ENCODE measurements around the gene CCNI2.

DNA sequence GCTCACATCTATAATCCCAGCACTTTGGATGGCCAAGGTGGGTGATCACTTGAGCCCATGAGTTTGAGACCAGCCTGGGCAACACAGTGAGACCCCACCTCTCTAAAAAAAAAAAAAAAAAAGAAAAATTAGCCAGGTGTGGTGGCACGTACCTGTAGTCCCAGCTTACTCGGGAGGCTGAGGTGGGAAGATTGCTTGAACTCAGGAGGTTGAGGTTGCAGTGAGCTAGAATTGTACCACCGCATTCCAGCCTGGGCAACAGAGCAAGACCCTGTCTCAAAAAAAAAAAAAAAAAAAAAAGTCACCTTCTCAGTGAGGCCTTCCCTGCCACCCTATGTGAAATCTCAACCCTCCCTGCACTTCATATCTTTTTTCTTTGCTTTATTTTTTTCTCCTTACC lies 43.8 kb downstream of the CCNI2 start:
- TF ChIP-seq, protein P1, sequence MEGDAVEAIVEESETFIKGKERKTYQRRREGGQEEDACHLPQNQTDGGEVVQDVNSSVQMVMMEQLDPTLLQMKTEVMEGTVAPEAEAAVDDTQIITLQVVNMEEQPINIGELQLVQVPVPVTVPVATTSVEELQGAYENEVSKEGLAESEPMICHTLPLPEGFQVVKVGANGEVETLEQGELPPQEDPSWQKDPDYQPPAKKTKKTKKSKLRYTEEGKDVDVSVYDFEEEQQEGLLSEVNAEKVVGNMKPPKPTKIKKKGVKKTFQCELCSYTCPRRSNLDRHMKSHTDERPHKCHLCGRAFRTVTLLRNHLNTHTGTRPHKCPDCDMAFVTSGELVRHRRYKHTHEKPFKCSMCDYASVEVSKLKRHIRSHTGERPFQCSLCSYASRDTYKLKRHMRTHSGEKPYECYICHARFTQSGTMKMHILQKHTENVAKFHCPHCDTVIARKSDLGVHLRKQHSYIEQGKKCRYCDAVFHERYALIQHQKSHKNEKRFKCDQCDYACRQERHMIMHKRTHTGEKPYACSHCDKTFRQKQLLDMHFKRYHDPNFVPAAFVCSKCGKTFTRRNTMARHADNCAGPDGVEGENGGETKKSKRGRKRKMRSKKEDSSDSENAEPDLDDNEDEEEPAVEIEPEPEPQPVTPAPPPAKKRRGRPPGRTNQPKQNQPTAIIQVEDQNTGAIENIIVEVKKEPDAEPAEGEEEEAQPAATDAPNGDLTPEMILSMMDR (optimal IDR thresholded peaks at IDR 0.05 in 1 of 3, IDR thresholded peaks at IDR 0.05 in 1 of 3, conservative IDR thresholded peaks at IDR 0.05 in 1 of 3; ENCODE audit: extremely low read depth in 1 of 3, insufficient read depth in 2 of 3, low read length in 3 of 3), result no peak
- TF ChIP-seq EZH2 (IDR thresholded peaks at IDR 0.05; ENCODE audit: low read length), result no peak

All from keratinocyte (primary cell).